HG03469 (cell line): ENCODE measurements around the gene KRT80.
"Not testable (repeated sequence)": the region's sequence is repeated elsewhere in the genome, so short reads cannot be mapped to it uniquely, and the experiment has no call there.

Experiments
- ATAC-seq: cut with Tn5 transposase; IDR thresholded peaks from one replicate; pipeline ENCODE4 v1.9.1; 2021; ENCODE audit warnings: mild to moderate bottlenecking, moderate library complexity, moderate number of reproducible peaks; ENCODE audit not compliant: unreplicated experiment

Gene KRT80

DNA sequence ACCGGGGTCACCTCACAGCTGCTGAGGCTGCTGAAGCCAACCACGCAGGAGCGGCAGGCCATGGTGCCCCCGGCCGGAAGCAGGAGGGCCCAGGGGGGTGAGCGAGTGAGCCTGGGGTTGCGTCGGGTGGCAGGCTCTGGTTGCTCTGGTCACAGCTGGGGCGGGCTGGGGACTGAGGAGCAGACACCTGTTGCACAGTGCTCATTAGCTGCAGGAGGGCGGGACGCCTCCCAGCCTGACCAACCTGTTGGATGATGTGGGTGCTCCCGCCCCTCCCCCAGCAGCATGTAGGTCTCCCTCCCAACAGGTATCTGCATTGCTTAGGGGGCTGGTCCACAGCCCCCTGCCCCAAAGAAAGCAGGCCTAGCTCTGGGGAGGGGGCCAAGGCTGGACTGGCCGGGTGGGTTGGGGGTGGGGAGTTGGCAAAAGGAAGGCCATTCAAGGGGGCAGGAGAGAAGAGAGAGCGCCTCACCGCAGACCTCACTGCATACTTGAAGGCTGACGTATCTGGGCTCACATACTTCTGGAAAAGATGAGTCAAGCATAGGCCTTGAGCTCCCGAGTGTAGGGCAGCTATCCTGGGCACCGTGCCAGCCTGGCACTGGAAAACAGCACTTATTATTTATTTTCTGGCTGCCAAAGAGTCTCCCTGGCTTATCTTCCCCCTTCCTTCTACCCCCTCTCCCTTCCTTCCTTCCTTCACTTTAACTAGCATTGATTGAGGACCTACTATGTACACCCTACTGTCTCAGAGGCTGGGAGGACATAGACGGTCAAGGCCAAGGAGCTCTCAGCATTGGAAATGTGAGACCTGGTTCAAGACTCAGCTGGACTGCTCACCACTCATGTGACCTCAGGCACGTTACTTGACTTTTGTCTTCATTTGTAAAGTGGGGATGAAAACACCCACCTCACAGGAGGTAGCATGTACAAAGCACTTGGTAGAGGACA is at the start of gene KRT80:
Gene KRT80, minus strand, starts transcription at position 174 of the 951 bp plus-strand sequence. Its CDS starts 112 bp downstream, at position 62.
- no peak for ATAC-seq

DNA sequence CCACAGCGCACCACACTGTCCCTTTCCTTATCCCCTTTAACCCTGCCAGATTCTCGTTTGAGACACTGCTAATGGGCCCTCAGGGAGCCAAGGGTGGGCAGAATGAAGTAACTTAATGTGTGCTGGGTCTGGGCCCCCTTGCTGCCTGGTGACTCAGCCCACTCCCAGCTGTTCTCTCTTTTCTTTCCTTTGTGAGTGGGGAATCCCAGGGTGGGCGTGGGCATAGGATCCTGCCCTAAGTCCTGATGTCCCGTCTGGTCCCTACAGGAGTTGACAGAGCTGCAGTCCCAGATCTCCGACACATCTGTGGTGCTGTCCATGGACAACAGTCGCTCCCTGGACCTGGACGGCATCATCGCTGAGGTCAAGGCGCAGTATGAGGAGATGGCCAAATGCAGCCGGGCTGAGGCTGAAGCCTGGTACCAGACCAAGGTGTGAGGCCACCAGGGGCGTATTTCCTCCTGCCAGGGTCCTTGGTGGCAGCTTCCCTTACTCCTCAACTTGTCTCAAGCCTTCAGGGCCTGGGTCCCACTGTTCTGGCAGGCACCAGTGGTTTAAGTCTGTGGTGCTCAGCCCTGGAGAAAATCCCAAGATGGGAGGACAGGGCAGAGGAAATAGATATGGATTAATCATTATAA is 49.5 kb upstream of the KRT80 start:
- no peak for ATAC-seq

DNA sequence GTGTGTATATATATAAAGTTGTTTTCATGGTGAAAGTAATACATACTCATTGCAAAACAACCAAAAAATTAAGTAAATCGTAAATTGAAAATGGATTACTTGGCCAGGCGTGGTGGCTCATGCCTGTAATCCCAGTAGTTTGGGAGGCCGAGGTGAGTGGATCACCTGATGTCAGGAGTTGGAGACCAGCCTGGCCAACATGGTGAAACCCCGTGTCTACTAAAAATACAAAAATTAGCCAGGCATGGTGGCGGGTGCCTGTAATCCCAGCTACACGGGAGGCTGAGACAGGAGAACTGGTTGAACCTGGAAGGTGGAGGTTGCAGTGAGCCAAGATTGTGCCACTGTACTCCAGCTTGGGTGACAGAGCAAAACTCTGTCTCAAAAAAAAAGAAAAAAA is 48.4 kb upstream of the KRT80 start:
- ATAC-seq = not testable (repeated sequence)

GRCh38 chr12:52239767-52240166 is 48.0 kb upstream of the KRT80 start:
- no peak for ATAC-seq

DNA sequence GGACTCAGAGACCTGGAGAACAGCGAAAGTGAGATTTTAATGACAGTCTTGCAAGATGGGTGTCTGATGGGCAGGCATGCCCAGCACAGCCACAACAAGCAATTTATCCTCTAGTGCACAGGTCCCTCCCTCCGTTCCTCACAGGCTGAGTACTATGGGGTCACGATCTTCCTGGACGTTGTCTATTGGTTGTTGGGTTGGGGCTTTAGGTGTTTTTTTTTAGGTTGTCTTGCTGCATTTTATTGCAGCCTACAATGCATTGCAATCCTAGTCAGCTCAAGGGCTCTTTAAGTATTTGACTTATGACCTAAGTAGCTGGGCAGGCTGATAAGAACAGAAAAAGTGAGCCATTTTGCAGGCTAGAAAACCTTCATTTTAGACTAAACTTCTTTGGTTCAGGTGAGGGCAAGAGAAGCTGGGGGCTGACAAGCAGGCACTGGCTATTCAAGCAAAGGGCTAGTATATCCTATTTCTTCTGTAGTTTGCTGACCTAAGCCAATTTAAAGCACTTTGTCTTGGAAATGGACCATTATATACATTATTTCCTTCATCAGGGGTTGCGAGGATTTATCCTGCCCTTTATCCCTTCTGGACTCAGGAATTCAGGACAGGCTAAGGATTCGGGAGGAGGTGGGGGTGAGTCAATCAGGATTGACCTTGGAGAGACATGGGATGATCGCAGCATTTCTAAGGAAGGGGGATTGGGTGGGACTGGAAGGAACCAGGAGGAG is 47.3 kb upstream of the KRT80 start:
- no peak for ATAC-seq

DNA sequence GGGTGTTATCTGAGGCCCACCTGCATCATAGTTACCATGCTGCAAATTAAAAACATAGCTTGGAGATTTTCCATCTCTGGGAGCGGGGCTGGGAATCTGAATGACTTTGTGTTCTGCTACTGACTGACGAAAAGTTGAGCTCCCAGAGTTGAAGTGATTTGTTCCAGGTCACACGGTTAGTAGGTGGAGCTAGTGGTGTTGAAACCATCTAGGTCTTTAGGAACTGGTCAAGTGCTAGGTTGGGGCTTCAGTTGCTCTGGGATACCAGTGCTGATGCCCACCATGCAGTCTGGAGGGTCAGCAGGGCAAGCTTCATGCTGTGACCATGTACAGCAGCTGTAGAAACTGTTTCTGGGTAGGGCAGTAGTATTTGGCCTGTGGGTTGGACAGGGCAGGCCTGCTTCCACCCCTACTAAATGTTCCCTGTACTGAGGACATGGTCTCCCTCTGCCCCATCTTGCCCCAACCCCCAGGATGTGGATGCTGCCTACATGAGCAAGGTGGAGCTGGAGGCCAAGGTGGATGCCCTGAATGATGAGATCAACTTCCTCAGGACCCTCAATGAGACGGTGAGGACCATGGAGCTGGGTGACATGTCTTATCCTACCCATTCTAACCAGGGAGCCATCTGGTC is 46.5 kb upstream of the KRT80 start:
- ATAC-seq = no peak

GRCh38 chr12:52236386-52237050 is 44.7 kb upstream of the KRT80 start:
- ATAC-seq = no peak

GRCh38 chr12:52235822-52236361 is 44.1 kb upstream of the KRT80 start:
- ATAC-seq = no peak

- no peak for ATAC-seq
Measured at GRCh38 chr12:52235001-52235764, 43.4 kb upstream of the KRT80 start.

DNA sequence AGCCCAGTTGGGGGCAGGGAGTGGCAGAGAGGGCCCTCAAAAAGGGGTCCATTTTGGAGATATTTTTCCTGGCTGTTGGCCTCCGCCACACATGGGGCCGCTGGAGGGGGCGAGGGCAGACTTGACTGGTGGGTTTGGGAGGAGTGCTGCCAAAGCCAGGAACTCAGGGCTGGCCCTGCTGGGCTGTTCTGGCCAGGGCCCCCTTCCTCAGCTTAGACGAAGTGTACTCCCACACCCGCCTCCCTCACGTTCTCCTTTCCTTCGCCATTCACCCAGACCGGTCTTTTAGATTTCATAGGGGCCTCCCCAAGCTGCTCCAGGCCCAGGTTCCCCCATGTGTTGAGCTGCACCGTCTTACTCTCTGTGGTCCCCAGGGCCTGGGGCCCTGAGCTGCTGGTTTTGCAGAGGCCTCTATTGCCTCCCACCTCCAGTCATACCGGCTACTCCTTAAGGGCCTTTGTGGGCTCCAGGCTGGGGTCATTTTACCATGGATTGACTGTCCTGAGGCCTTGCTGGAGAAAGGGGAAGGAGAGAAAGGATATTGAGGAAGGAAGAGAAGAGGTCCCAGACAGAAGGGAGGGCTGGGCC is 42.5 kb upstream of the KRT80 start:
- ATAC-seq = no peak

GRCh38 chr12:52233462-52234207 is 41.8 kb upstream of the KRT80 start:
- ATAC-seq = no peak

- no peak for ATAC-seq
Measured at GRCh38 chr12:52232674-52233461, 41.1 kb upstream of the KRT80 start, which contains the start of gene KRT7. Gene KRT7, plus strand, starts transcription at chr12:52233243. Its CDS starts 54 bp downstream, at chr12:52233297.

DNA sequence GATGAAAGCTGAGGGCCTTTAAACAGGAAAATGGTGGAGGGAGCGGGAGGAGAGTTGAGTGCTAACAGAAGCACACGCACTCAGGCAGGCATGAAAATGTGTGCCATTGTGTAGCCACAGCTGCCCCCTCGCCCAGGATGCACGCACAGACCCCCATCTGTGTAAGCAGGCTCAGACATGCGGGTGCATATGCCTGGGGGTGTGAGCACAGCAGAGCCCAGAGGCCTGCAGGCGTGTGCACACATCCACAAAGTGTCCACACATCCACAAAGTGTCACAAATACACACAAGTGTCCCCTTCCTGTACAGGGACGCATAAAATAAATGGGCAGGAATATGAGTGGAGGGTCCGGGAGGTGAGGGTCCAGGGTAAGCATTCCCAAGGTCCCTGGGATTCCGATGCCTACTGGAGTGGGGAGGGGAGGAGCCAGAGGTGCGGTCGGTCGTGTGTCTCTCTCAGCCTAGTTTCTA is 40.4 kb upstream of the KRT80 start:
- no peak for ATAC-seq

- ATAC-seq = no peak
Measured at GRCh38 chr12:52231305-52232202, 39.7 kb upstream of the KRT80 start.

DNA sequence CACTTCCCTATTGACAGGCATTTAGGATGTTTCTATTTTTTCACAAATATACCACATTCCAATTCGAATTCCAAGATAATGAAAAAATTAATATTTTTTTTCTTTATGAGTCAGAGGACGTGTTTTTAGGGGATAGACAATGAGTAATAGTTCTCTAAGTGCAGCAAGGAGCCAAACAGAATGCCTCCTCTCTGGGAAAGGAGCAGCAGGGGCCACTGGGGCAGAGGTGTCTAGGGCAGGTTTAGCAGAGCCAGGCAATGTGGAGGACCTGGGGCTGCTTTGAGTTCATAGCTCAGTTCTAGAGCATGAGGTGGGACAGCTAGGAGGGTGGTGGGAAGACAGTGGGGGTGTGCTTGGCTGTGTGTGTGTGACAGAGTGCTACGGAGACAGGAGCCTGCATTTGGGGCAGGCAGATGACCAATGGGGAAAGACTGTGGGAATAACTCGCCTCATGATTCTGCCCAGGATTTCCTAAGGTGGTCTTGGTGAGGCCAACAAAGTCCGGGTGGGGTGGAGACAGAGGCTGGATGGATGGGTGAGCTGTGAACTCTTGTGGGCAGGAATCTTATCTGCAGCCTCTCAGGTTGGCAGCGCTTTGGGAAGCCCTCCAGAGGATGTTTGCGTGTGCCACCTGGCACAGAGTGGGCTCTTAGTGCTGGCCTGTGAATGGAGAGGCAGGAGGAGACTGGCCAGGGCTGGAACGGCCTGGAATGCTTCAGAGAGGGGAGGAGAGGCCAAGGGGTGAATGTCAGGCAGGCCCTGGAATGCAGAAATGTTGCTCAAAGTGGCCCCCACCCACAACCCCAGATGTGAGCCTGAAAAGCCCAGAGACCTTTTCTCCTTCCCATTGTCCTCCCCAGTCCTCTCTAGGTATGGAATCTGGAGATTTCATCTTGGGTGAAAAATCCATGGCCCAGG is 38.8 kb upstream of the KRT80 start:
- ATAC-seq = no peak
